ENCODE results near the gene RMRP.

GRCh38 chr9:35627575-35627974 lies 30.2 kb downstream of the RMRP start:
- TF ChIP-seq CTCF (conservative IDR thresholded peaks at IDR 0.05 in 1 of 2, IDR thresholded peaks at IDR 0.05 in 1 of 2; ENCODE audit: extremely low read depth in 1 of 2, insufficient read depth in 1 of 2, low read depth in 1 of 2, low read length in 2 of 2): no peak
- no peak for TF ChIP-seq EZH2 (IDR thresholded peaks at IDR 0.05; ENCODE audit: borderline replicate concordance, low read length)

All from mammary epithelial cell (primary cell).